Osteocyte (in vitro differentiated cells): ENCODE results near the gene PTPRN2. TPM values are rescaled to one million over a fixed set of nuclear protein-coding genes. Genes with fewer than 3 reads are reported as not detected.

Experiments
- DNase-seq: peaks from one replicate; pipeline ENCODE4 v3.0.0; 2021; ENCODE audit warnings: mixed read lengths; ENCODE audit not compliant: unreplicated experiment; ENCODE audit errors: extremely low spot score
- H3K27ac Mint-ChIP-seq: one replicate; pipeline ENCODE4 v1.8.0; 2021; ENCODE audit warnings: mild to moderate bottlenecking, mixed read lengths; ENCODE audit not compliant: unreplicated experiment
- H3K27me3 Mint-ChIP-seq: one replicate; pipeline ENCODE4 v1.8.0; 2021; ENCODE audit warnings: mixed read lengths; ENCODE audit not compliant: unreplicated experiment
- H3K36me3 Mint-ChIP-seq: one replicate; pipeline ENCODE4 v1.8.0; 2021; ENCODE audit warnings: mixed read lengths; ENCODE audit not compliant: unreplicated experiment
- H3K4me1 Mint-ChIP-seq: one replicate; pipeline ENCODE4 v1.8.0; 2021; ENCODE audit warnings: mixed read lengths; ENCODE audit not compliant: unreplicated experiment
- H3K4me3 Mint-ChIP-seq: one replicate; pipeline ENCODE4 v1.8.0; 2021; ENCODE audit warnings: mild to moderate bottlenecking, moderate library complexity, mixed read lengths; ENCODE audit not compliant: unreplicated experiment
- H3K9me3 Mint-ChIP-seq: one replicate; pipeline ENCODE4 v1.8.0; 2021; ENCODE audit warnings: mixed read lengths; ENCODE audit not compliant: unreplicated experiment
- total RNA-seq: library from RNA; stranded (reverse); gene quantifications from 2 replicates; pipeline ENCODE4 v1.2.1, GENCODE V29; 2021
- TF ChIP-seq, protein P1 (sequence below): fragments of 200-600 bp; sonication (generic); IDR thresholded peaks from 2 replicates; pipeline ENCODE4 v1.5.0; 2021; ENCODE audit warnings: antibody characterized with exemption, mild to moderate bottlenecking, moderate library complexity

Gene PTPRN2
- total RNA-seq, 1 donor from 2014 or later: 0.59 TPM

DNA sequence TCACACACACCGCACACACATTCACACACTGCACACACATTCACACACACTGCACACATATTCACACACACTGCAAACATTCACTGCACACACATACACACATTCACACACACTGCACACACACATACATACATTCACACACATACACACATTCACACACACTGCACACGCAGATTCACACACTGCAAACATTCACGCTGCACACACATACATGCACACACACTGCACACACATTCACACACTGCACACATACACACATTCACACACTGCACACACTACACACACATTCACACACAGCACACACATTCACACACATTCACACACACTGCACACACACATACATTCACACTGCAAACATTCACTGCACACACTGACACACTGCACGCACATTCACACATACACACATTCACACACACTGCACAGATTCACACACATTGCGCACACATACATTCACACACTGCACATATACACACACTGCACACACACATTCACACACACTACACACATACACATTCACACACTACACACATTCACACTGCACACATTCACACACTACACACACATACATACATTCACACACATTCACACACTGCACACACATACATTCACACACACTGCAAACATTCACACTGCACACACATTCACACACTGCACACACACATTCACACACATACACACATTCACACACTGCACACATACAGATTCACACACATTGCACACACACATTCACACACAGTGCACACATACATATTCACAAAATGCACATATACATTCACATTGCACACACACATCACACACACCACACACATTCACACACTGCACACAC, 325.1 kb downstream of the PTPRN2 start:
- TF ChIP-seq, protein P1, sequence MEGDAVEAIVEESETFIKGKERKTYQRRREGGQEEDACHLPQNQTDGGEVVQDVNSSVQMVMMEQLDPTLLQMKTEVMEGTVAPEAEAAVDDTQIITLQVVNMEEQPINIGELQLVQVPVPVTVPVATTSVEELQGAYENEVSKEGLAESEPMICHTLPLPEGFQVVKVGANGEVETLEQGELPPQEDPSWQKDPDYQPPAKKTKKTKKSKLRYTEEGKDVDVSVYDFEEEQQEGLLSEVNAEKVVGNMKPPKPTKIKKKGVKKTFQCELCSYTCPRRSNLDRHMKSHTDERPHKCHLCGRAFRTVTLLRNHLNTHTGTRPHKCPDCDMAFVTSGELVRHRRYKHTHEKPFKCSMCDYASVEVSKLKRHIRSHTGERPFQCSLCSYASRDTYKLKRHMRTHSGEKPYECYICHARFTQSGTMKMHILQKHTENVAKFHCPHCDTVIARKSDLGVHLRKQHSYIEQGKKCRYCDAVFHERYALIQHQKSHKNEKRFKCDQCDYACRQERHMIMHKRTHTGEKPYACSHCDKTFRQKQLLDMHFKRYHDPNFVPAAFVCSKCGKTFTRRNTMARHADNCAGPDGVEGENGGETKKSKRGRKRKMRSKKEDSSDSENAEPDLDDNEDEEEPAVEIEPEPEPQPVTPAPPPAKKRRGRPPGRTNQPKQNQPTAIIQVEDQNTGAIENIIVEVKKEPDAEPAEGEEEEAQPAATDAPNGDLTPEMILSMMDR: no peak
- Mint-ChIP-seq H3K9me3 (peaks cover 17% of the 10 kb centered on the region), H3K4me1 (no peaks in the 10 kb centered on the region), H3K27me3 (no peaks in the 10 kb centered on the region), H3K4me3 (no peak overlapping the region), H3K36me3 (no peaks in the 10 kb centered on the region), H3K27ac (no peak overlapping the region)
- DNase-seq: no peak

DNA sequence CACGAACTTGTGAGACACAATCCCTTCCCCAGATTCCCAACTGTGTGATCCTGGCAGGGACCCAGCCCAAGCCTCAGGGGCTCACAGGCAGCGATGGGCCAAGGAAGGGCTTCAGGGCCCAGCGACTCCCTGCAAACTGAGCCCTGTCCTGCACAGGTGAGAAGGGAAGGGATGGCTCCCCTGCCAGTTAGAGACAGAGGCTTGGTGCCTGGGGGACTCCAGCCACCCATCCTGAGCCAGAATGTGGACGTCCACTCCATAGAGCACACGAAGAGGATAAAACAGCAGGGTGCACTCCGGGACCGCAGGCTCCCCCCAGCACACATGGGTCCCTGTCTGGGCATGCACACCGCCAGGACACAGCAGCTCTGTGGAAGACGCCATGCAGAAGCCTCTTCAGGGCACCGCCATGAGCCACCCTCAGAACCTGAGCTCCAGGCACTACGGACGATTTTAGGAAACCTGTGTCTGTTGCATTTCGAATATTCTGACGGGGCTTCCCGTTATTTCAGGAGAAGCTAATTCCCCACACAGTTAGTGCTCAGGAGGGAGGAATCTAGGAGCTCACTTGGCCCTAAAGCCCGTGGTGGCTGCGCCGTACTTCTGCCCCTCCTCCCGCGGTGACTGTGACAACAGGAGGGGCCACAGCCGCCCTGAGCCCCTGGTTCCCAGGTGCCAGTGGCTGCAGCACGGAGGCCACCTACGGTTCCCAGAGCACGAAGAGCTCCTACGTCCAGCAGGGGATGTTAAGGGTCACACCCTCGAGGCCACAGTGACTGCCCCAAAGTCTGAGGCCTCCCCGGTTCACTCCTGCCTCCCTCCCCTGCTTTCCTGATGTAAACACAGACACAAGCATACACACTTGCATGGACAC, 326.0 kb downstream of the PTPRN2 start:
- Mint-ChIP-seq H3K9me3 (peaks cover 17% of the 10 kb centered on the region), H3K27ac (no peak overlapping the region), H3K27me3 (no peaks in the 10 kb centered on the region), H3K36me3 (no peaks in the 10 kb centered on the region), H3K4me1 (no peaks in the 10 kb centered on the region), H3K4me3 (no peak overlapping the region)
- no peak for DNase-seq
- TF ChIP-seq, protein P1: no peak

DNA sequence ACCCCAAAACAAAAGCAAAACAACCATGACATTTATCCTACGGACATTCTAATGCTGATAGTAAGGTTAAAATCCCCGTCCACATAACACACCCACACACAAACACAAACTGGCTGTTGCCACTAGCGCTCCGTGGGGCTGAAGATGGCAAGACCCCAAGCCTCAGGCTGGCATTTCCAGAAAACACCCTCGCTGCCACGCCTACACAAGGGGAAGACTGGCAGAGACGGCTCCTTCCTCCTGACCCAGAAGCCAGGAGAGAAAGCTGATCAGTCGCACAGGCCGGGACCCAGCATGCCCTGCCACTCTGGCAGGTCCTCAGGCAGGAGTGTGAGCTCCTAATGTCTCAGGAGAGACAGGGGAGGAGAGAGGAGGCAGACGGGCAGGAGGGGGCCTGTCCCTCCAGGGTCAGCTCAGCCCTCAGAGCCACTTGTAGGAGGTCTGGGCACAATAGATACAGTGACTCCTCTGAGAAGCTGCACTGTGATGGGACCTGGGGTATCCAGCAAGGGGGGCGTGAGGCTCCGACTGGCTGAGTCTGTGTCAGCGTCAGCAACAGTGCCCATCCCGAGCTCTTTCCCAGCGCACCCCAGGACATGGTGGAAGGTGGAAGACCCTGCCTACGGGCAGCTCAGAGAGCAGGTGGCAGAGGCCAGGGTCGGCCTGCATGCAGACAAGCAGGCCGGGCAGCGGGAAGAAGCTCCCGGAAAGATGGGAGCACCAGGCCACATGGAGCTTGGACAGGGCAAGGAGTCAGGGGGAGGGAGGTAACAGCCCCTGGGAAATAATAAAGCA, 326.9 kb downstream of the PTPRN2 start:
- TF ChIP-seq, protein P1: no peak
- Mint-ChIP-seq H3K27ac (no peak overlapping the region), H3K4me3 (no peak overlapping the region), H3K9me3 (peaks cover 17% of the 10 kb centered on the region), H3K27me3 (no peaks in the 10 kb centered on the region), H3K4me1 (no peaks in the 10 kb centered on the region), H3K36me3 (no peaks in the 10 kb centered on the region)
- DNase-seq: no peak

DNA sequence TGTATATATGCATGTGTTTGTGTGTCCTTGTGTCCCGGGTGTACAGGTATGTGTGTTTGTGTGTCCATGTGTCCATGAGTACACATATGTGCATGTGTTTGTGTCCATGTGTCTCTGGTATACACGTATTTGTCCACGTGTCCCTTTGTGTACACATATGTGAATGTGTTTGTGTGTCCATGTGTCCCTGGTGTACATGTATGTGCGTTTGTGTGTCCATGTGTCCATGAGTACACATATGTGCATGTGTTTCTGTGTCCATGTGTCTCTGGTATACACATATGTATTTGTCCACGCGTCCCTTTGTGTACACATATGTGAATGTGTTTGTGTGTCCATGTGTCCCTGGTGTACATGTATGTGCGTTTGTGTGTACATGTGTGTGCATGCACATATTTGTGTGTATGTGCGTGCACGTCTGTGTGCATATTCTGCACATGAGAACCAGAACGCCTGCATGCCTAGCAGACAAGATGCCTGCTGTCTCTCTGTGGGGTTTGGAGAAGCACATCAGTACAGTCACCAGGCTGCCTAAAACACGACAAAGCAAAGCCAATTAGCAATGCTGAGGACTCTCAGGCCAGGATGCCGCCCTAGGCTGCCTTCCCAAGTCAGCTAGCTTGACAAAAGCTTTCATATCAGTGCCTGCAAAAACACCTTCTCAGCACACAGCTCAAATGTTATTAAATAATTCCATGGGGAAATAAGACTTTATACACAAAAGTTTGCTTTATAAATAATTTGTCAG, 327.8 kb downstream of the PTPRN2 start:
- H3K27ac Mint-ChIP-seq: no peak overlapping the region
- peaks cover 21% of the 10 kb centered on the region for H3K9me3 Mint-ChIP-seq
- TF ChIP-seq, protein P1: no peak

More for the DNA sequence above, 327.8 kb downstream of the PTPRN2 start:
- H3K27me3 Mint-ChIP-seq: no peaks in the 10 kb centered on the region
- no peaks in the 10 kb centered on the region for H3K4me1 Mint-ChIP-seq
- no peak overlapping the region for H3K4me3 Mint-ChIP-seq
- H3K36me3 Mint-ChIP-seq: no peaks in the 10 kb centered on the region
- no peak for DNase-seq
